H9 (cell line): ENCODE data around the gene ADAMTS17. TPM values are rescaled to one million over a fixed set of nuclear protein-coding genes. Genes with fewer than 3 reads are reported as not detected.

Source experiments
- DNase-seq: peaks from one replicate; pipeline ENCODE4 v3.0.0-alpha.2; 2017
- H2AFZ ChIP-seq: one replicate; pipeline ENCODE4 v1.6.1; 2013; ENCODE audit warnings: mild to moderate bottlenecking, low read length, control low read depth, moderate library complexity
- H2AK5ac ChIP-seq: 2 replicates; pipeline ENCODE4 v1.6.1; 2013; ENCODE audit warnings: low read length, control low read depth, mixed read lengths; ENCODE audit not compliant: insufficient read length
- H2BK120ac ChIP-seq: one replicate; pipeline ENCODE4 v1.6.1; 2013; ENCODE audit warnings: low read depth, mild to moderate bottlenecking, low read length, control low read depth, inconsistent platforms; ENCODE audit not compliant: poor library complexity, severe bottlenecking
- H2BK12ac ChIP-seq: 2 replicates; pipeline ENCODE4 v1.6.1; 2013; ENCODE audit warnings: low read length, control low read depth, mixed read lengths, low read depth; ENCODE audit not compliant: insufficient read length
- H2BK15ac ChIP-seq: 2 replicates; pipeline ENCODE4 v1.6.1; 2013; ENCODE audit warnings: low read depth, low read length, control low read depth
- H2BK20ac ChIP-seq: one replicate; pipeline ENCODE4 v1.6.1; 2013; ENCODE audit warnings: low read depth, mild to moderate bottlenecking, low read length, control low read depth, inconsistent platforms; ENCODE audit not compliant: poor library complexity, severe bottlenecking
- H2BK5ac ChIP-seq: 2 replicates; pipeline ENCODE4 v1.6.1; 2013; ENCODE audit warnings: low read length, control low read depth, mixed read lengths; ENCODE audit not compliant: insufficient read length
- H3K14ac ChIP-seq: 2 replicates; pipeline ENCODE4 v1.6.1; 2013; ENCODE audit warnings: low read length, control low read depth; ENCODE audit not compliant: insufficient read depth
- H3K18ac ChIP-seq: 2 replicates; pipeline ENCODE4 v1.6.1; 2013; ENCODE audit warnings: low read depth, mild to moderate bottlenecking, mixed read lengths, low read length, control low read depth; ENCODE audit not compliant: insufficient read length
- H3K23ac ChIP-seq: 2 replicates; pipeline ENCODE4 v1.6.1; 2013; ENCODE audit warnings: low read length, control low read depth, mixed read lengths, low read depth; ENCODE audit not compliant: insufficient read length
- H3K23me2 ChIP-seq: 2 replicates; pipeline ENCODE4 v1.6.1; 2013; ENCODE audit warnings: low read depth, mild to moderate bottlenecking, mixed read lengths, low read length, control low read depth; ENCODE audit not compliant: insufficient read length, poor library complexity, severe bottlenecking
- H3K27ac ChIP-seq: 2 replicates; pipeline ENCODE4 v1.5.1; 2013; ENCODE audit warnings: low read length, control low read depth, mixed read lengths, low read depth; ENCODE audit not compliant: insufficient read length
- H3K27me3 ChIP-seq: 2 replicates; pipeline ENCODE4 v1.6.1; 2013; ENCODE audit warnings: low read length, control low read depth, inconsistent platforms; ENCODE audit not compliant: insufficient read depth
- H3K4ac ChIP-seq: 2 replicates; pipeline ENCODE4 v1.6.1; 2013; ENCODE audit warnings: low read depth, mild to moderate bottlenecking, control low read depth, inconsistent platforms, low read length, moderate library complexity
- H3K4me1 ChIP-seq: 2 replicates; pipeline ENCODE4 v1.6.1; 2013; ENCODE audit warnings: low read length, control low read depth, inconsistent platforms; ENCODE audit not compliant: insufficient read depth
- H3K4me2 ChIP-seq: 2 replicates; pipeline ENCODE4 v1.6.1; 2013; ENCODE audit warnings: low read length, control low read depth, mixed read lengths; ENCODE audit not compliant: insufficient read length, insufficient read depth
- H3K56ac ChIP-seq: 2 replicates; pipeline ENCODE4 v1.6.1; 2013; ENCODE audit warnings: low read depth, mild to moderate bottlenecking, mixed read lengths, low read length, control low read depth; ENCODE audit not compliant: insufficient read length
- H3K79me1 ChIP-seq: 2 replicates; pipeline ENCODE4 v1.6.1; 2013; ENCODE audit warnings: low read depth, mild to moderate bottlenecking, moderate library complexity, low read length, control low read depth, inconsistent platforms; ENCODE audit not compliant: insufficient read depth, poor library complexity, severe bottlenecking
- H3K79me2 ChIP-seq: 2 replicates; pipeline ENCODE4 v1.6.1; 2013; ENCODE audit warnings: low read length, control low read depth, inconsistent platforms; ENCODE audit not compliant: insufficient read depth
- H3K9ac ChIP-seq: 2 replicates; pipeline ENCODE4 v1.6.1; 2013; ENCODE audit warnings: low read length, control low read depth, mixed read lengths; ENCODE audit not compliant: insufficient read length; ENCODE audit errors: extremely low read depth
- H3K9me3 ChIP-seq: one replicate; pipeline ENCODE4 v1.6.1; 2013; ENCODE audit warnings: low read depth, low read length, inconsistent platforms; ENCODE audit not compliant: control insufficient read depth
- H3T11ph ChIP-seq: one replicate; pipeline ENCODE4 v1.6.1; 2013; ENCODE audit warnings: mild to moderate bottlenecking, low read length, control low read depth, inconsistent platforms
- H4K20me1 ChIP-seq: one replicate; pipeline ENCODE4 v1.6.1; 2013; ENCODE audit not compliant: control insufficient read depth, insufficient read length, insufficient read depth
- H4K5ac ChIP-seq: 2 replicates; pipeline ENCODE4 v1.6.1; 2013; ENCODE audit warnings: low read depth, mild to moderate bottlenecking, mixed read lengths, low read length, control low read depth; ENCODE audit not compliant: insufficient read length
- H4K8ac ChIP-seq: replicated peaks from 2 replicates; pipeline ENCODE4 v1.6.1; 2013; ENCODE audit warnings: low read length, control low read depth, mixed read lengths, low read depth; ENCODE audit not compliant: insufficient read length
- H4K91ac ChIP-seq: 2 replicates; pipeline ENCODE4 v1.6.1; 2013; ENCODE audit warnings: low read depth, mild to moderate bottlenecking, moderate library complexity, mixed read lengths, low read length, control low read depth; ENCODE audit not compliant: insufficient read length
- H3K27ac Mint-ChIP-seq, 3 experiments: 2 replicates in 2 of 3; 3 replicates in 1 of 3; pipeline ENCODE4 v1.8.0; 2020 to 2021; ENCODE audit warnings: mixed read lengths in 3 of 3, mild to moderate bottlenecking in 1 of 3, moderate library complexity in 1 of 3
- H3K27me3 Mint-ChIP-seq: 2 replicates; pipeline ENCODE4 v1.8.0; 2021; ENCODE audit warnings: low read depth, mild to moderate bottlenecking, moderate library complexity, mixed read lengths
- H3K36me3 Mint-ChIP-seq, 3 experiments: 2 replicates in 2 of 3; 3 replicates in 1 of 3; pipeline ENCODE4 v1.8.0; 2020 to 2021; ENCODE audit warnings: low read depth in 3 of 3, mixed read lengths in 3 of 3; ENCODE audit not compliant: insufficient read depth in 1 of 3
- H3K4me1 Mint-ChIP-seq, 2 experiments: 2 replicates each; pipeline ENCODE4 v1.8.0; 2020; ENCODE audit warnings: mixed read lengths in 2 of 2
- H3K4me3 Mint-ChIP-seq, 2 experiments: 2 replicates in 1 of 2; 3 replicates in 1 of 2; pipeline ENCODE4 v1.8.0; 2020 to 2021; ENCODE audit warnings: mild to moderate bottlenecking in 2 of 2, mixed read lengths in 2 of 2, moderate library complexity in 1 of 2
- H3K9me3 Mint-ChIP-seq, 2 experiments: 2 replicates in 1 of 2; 3 replicates in 1 of 2; pipeline ENCODE4 v1.8.0; 2020; ENCODE audit warnings: mild to moderate bottlenecking in 2 of 2, mixed read lengths in 2 of 2, moderate library complexity in 1 of 2
- CTCF ChIP-seq: fragments of 200-600 bp; sonication (generic); conservative IDR thresholded peaks from 3 replicates; pipeline ENCODE4 v1.8.0; 2021; ENCODE audit warnings: antibody characterized with exemption, mild to moderate bottlenecking
- WGBS: extraction: QIAGEN DNeasy Blood & Tissue Kit; methylation state at CpG from one replicate; pipeline ENCODE4 v1.1.7; 2013; ENCODE audit warnings: missing lambda C conversion rate, low lambda C conversion rate, mixed read lengths; ENCODE audit not compliant: insufficient read length; ENCODE audit errors: extremely low coverage; 5-methylcytosine and 5-hydroxymethylcytosine counted together
- total RNA-seq: library from RNA; stranded (reverse); gene quantifications from 2 replicates; pipeline ENCODE4 v1.2.1, GENCODE V29; 2021

The ADAMTS17 gene
- total RNA-seq, 1 experiment from 2014 or later, result 2.9 TPM

- peaks cover 9 to 17% (median 10%) of the 10 kb centered on the region in 3 experiments for H3K36me3 Mint-ChIP-seq
- no peaks in the 10 kb centered on the region for H3K4me1 ChIP-seq
- no peak overlapping the region for H3K23ac ChIP-seq
- H3K18ac ChIP-seq, result no peak overlapping the region
- H2BK12ac ChIP-seq, result no peak overlapping the region
- H3K4me3 Mint-ChIP-seq, result no peak overlapping the region
- no peak overlapping the region for H3K9ac ChIP-seq
- H3K79me1 ChIP-seq, result no peaks in the 10 kb centered on the region
- H2AK5ac ChIP-seq, result no peak overlapping the region
- peaks cover 8 to 19% of the 10 kb centered on the region in 2 experiments; a peak in 4 of 5 replicates for H3K9me3 Mint-ChIP-seq
- no peak overlapping the region for H2AFZ ChIP-seq
- no peaks in the 10 kb centered on the region; the same call in 1 of the 2 replicates for H3K27me3 Mint-ChIP-seq
- H3K27ac ChIP-seq, result no peak overlapping the region
- H3K56ac ChIP-seq, result no peak overlapping the region
- no peak overlapping the region for H4K5ac ChIP-seq
- no peaks in the 10 kb centered on the region for H3K4me1 Mint-ChIP-seq
- no peak overlapping the region for H3T11ph ChIP-seq
- no peak overlapping the region for H2BK5ac ChIP-seq
- H3K9me3 ChIP-seq, result no peaks in the 10 kb centered on the region
- H2BK15ac ChIP-seq, result no peak overlapping the region
- WGBS, result no CpG with 5 or more reads among the region's 5 CpGs
- no peak overlapping the region for H2BK120ac ChIP-seq
- no peaks in the 10 kb centered on the region for H4K20me1 ChIP-seq
- H3K4ac ChIP-seq, result no peak overlapping the region
- H3K14ac ChIP-seq, result no peak overlapping the region
- no peaks in the 10 kb centered on the region for H3K23me2 ChIP-seq
- no peaks in the 10 kb centered on the region for H3K27me3 ChIP-seq
- H3K79me2 ChIP-seq, result no peaks in the 10 kb centered on the region
- TF ChIP-seq CTCF, result no peak
- H3K4me2 ChIP-seq, result no peak overlapping the region
- no peak overlapping the region for H4K91ac ChIP-seq
- H2BK20ac ChIP-seq, result no peak overlapping the region
- DNase-seq, result no peak
- H4K8ac ChIP-seq, result no peak overlapping the region
- H3K27ac Mint-ChIP-seq, result no peak overlapping the region
These were observed 87.5 kb downstream of the ADAMTS17 start for GRCh38 chr15:100254285-100254684.
